ENCODE results near the gene PGAP6. TPM values are rescaled to one million over a fixed set of nuclear protein-coding genes. Genes with fewer than 3 reads are reported as not detected.
A peak's percentile ranks its signal among the peaks of the same experiment; 100 is the strongest.

The PGAP6 gene
- total and polyA plus RNA-seq, 2 of the 8 experiments (the other 6 are each of a cell fraction or from before 2014, with no cell fraction given): 86.8 to 364 TPM

DNA sequence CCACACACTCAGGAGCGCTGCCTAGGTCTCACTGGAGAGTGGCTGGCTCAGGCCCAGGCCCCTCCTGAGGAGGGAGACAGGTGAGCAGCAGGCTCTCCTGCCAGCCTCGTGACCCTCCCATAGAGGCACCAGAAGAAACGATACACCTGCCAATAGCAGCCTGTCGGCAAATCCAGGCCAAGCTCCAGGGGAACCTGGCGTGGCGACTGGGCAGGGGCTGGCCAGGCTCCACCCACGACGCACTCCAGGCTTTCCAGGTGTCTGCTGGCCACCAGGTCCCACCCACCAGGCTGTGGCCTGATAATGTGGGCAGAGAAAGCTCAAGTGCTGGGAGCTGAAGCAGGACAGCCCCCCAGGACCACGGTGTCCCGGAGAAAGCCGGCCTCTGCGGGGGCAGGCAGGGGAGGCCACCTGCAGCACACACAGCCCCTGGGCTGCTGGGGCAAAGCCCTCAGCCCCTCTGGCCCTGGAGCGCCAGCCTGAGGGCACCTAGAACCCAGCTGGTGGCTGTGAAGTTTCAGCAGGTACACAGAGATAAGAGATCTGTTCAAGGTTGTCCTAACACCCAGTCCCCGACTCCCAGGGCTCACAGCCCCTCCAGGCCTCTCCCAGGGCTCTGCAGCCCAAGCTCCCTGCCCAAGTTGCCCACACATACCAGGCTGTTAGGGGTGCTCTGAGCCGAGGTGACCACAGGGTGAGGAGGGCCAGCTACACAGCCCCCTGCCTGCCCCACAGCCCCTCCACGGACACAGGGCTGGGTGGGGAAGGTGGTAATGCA lies 2.4 kb downstream of the PGAP6 start:
- H3K4me1 ChIP-seq (replicated peaks in 1 of 4; ENCODE audit: control insufficient read depth in 3 of 4, insufficient read depth in 4 of 4, low read length in 3 of 4): peaks cover 8 to 30% (median 19%) of the 10 kb centered on the region in 4 experiments
- H3K9ac ChIP-seq (replicated peaks in 1 of 4; ENCODE audit: extremely low read depth in 1 of 4, low read depth in 3 of 4, low read length in 3 of 4): no peak overlapping the region; a peak in 1 of 7 replicates
- H3K18ac ChIP-seq (ENCODE audit: extremely low read depth, low read length): 0 out of 2 replicates have a peak overlapping the region, but pooled peaks have one; percentile 71
- CTCF ChIA-PET (ENCODE audit: partially characterized antibody): interaction anchor here (0.9 to 1.5 kb wide), 3 partner anchors 12 to 17 kb away, joined by 3 to 6 read pairs (median 3); no protein-coding TSS in a partner anchor
- H4K91ac ChIP-seq (replicated peaks; ENCODE audit: insufficient read length, low read length): peak overlapping the region; percentile 4
- H4K5ac ChIP-seq (ENCODE audit: insufficient read length, low read depth, low read length): peak overlapping the region; percentile 68
- FAIRE-seq (peak; percentile 7), DNase-seq (ENCODE audit: low read depth in 1 of 2, low spot score in 2 of 2) (peak; percentile 69 to 84)
- H4K8ac ChIP-seq (ENCODE audit: extremely low read depth, insufficient read depth, low read length): peak overlapping the region; percentile 80
- POLR2A ChIA-PET (ENCODE audit: partially characterized antibody): interaction anchor here (0.6 to 3.0 kb wide), 8 partner anchors 9 to 326 kb away, joined by 3 to 22 read pairs (median 5); partner anchors contain the start of genes DECR2, MRPL28, POLR3K and RAB11FIP3
- no peak overlapping the region for H2BK20ac ChIP-seq (ENCODE audit: low read length)
- H3K27ac ChIP-seq (ENCODE audit: low read depth, low read length): no peak overlapping the region
- no peaks in the 10 kb centered on the region for H3K9me3 ChIP-seq (ENCODE audit: insufficient read depth in 2 of 2, low read depth in 1 of 2, low read length in 1 of 2)
- H2BK15ac ChIP-seq (ENCODE audit: low read length): peak overlapping the region; percentile 81; the same call in 1 of the 2 replicates
- H3K79me2 ChIP-seq (ENCODE audit: control insufficient read depth in 1 of 2, insufficient read depth in 2 of 2, low read length in 2 of 2): peaks cover 0 to 24% of the 10 kb centered on the region in 2 experiments; a peak in 2 of 4 replicates
- no peak overlapping the region for H3K56ac ChIP-seq (replicated peaks; ENCODE audit: insufficient read length, low read depth, low read length)
- H3K4ac ChIP-seq (replicated peaks; ENCODE audit: insufficient read length, low read depth, low read length): peak overlapping the region; percentile 2
- H3K23ac ChIP-seq (ENCODE audit: insufficient read length): no peak overlapping the region
- no peak overlapping the region for H2BK120ac ChIP-seq (replicated peaks; ENCODE audit: low read depth, low read length)
- no peak overlapping the region for H3K14ac ChIP-seq (ENCODE audit: insufficient read length)
- H2BK12ac ChIP-seq (ENCODE audit: low read depth, low read length): peak overlapping the region; percentile 60; the same call in 1 of the 2 replicates
- peaks cover 0 to 3% (median under 1%) of the 10 kb centered on the region in 4 experiments; a peak in 2 of 7 replicates for H3K27me3 ChIP-seq (replicated peaks in 1 of 4; ENCODE audit: control insufficient read depth in 3 of 4, extremely low read depth in 1 of 4, insufficient read depth in 3 of 4, low read length in 3 of 4)
- peak overlapping the region; percentile 95; the same call in 1 of the 2 replicates for H2AK5ac ChIP-seq (ENCODE audit: low read depth, low read length)
- peak overlapping the region; percentile 20; the same call in 1 of the 2 replicates for H2BK5ac ChIP-seq (ENCODE audit: low read depth, low read length)
- peaks cover 15 to 30% of the 10 kb centered on the region in 2 experiments for H4K20me1 ChIP-seq (replicated peaks in 1 of 2; ENCODE audit: control insufficient read depth in 1 of 2, insufficient read depth in 2 of 2, low read length in 2 of 2)
- WGBS, 2 experiments (ENCODE audit: extremely low coverage in 1 of 2, insufficient coverage in 1 of 2, insufficient read length in 1 of 2, insufficient replicate concordance in 2 of 2, low coverage in 1 of 2, low lambda C conversion rate in 2 of 2, missing lambda C conversion rate in 1 of 2): 50% methylated on average over 15 of the region's 16 CpGs; no CpG with 5 or more reads in 1 of the 2 experiments
- H3K4me2 ChIP-seq (ENCODE audit: insufficient read depth in 1 of 2, low read depth in 2 of 2, low read length in 2 of 2): peak overlapping the region; percentile 51 to 68
- peaks cover 8 to 32% (median 13%) of the 10 kb centered on the region in 4 experiments; a peak in 7 of 8 replicates for H3K36me3 ChIP-seq (ENCODE audit: control insufficient read depth in 2 of 4, insufficient read depth in 4 of 4, low read length in 3 of 4)
- peaks cover 4% of the 10 kb centered on the region; the same call in 1 of the 2 replicates for H3K79me1 ChIP-seq (ENCODE audit: low read depth, low read length)
- H3K4me3 ChIP-seq (ENCODE audit: extremely low read depth in 1 of 4, insufficient read depth in 2 of 4, low read depth in 3 of 4, low read length in 4 of 4): peak overlapping the region in 2 of 4 experiments; percentile 5 to 19; a peak in 3 of 8 replicates
- peaks cover 13% of the 10 kb centered on the region for H3K23me2 ChIP-seq (ENCODE audit: low read depth, low read length)
- no peak overlapping the region for H2AFZ ChIP-seq (ENCODE audit: low read length)
- TF ChIP-seq SAP30 (IDR thresholded peaks at IDR 0.05; ENCODE audit: insufficient read depth, insufficient replicate concordance, low read length) (no peak), ASH2L (IDR thresholded peaks at IDR 0.05; ENCODE audit: low read length) (no peak), SUZ12 (IDR thresholded peaks at IDR 0.05; ENCODE audit: low read length) (no peak), TCF12 (IDR thresholded peaks at IDR 0.05; ENCODE audit: low read depth, low read length) (no peak), RFX5 (IDR thresholded peaks at IDR 0.05; ENCODE audit: borderline replicate concordance, low read depth, low read length) (no peak), SP2 (IDR thresholded peaks at IDR 0.05; ENCODE audit: low read length) (no peak; the same call in 1 of the 2 replicates), MAFK (IDR thresholded peaks at IDR 0.05; ENCODE audit: low read depth, low read length) (no peak)
- TF ChIP-seq, protein P1, sequence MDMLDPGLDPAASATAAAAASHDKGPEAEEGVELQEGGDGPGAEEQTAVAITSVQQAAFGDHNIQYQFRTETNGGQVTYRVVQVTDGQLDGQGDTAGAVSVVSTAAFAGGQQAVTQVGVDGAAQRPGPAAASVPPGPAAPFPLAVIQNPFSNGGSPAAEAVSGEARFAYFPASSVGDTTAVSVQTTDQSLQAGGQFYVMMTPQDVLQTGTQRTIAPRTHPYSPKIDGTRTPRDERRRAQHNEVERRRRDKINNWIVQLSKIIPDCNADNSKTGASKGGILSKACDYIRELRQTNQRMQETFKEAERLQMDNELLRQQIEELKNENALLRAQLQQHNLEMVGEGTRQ (IDR thresholded peaks at IDR 0.05; ENCODE audit: low read length): no peak
- TF ChIP-seq, protein P2, sequence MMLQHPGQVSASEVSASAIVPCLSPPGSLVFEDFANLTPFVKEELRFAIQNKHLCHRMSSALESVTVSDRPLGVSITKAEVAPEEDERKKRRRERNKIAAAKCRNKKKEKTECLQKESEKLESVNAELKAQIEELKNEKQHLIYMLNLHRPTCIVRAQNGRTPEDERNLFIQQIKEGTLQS (IDR thresholded peaks at IDR 0.05; ENCODE audit: insufficient read depth, low read depth, low read length): no peak

Measured in H1 (cell line).